OCI-LY3 (cell line): ENCODE data around the gene SBK2.
A peak's percentile ranks its signal among the peaks of the same experiment; 100 is the strongest.

Experiments
- H2AFZ ChIP-seq: fragments of 200-600, 300-600 bp; shearing (Covaris generic); 2 replicates; pipeline ENCODE4 v1.6.0; 2014; ENCODE audit warnings: antibody characterized with exemption, low read depth, low read length
- H3K27ac ChIP-seq: fragments of 200-600, 300-600 bp; sonication (generic); 2 replicates; pipeline ENCODE4 v1.5.1; 2014; ENCODE audit warnings: mild to moderate bottlenecking, low read length, moderate library complexity, mixed read lengths
- H3K27me3 ChIP-seq: fragments of 200-600, 300-600 bp; sonication (generic); 2 replicates; pipeline ENCODE4 v1.6.1; 2014; ENCODE audit warnings: low read depth, low read length, mixed read lengths
- H3K36me3 ChIP-seq: fragments of 200-600, 300-600 bp; sonication (generic); replicated peaks from 2 replicates; pipeline ENCODE3; 2014; ENCODE audit warnings: low read depth, low read length, mixed read lengths
- H3K4me1 ChIP-seq: fragments of 300-600, 200-600 bp; sonication (generic); 2 replicates; pipeline ENCODE4 v1.6.1; 2014; ENCODE audit warnings: low read length, mixed read lengths
- H3K4me2 ChIP-seq: fragments of 200-600, 300-600 bp; sonication (generic); 2 replicates; pipeline ENCODE4 v1.6.1; 2014; ENCODE audit warnings: low read length, mixed read lengths
- H3K4me3 ChIP-seq: fragments of 300-600, 200-600 bp; sonication (generic); 2 replicates; pipeline ENCODE4 v1.5.1; 2014; ENCODE audit warnings: antibody characterized with exemption, mild to moderate bottlenecking, low read length, moderate library complexity
- H3K79me2 ChIP-seq: fragments of 300-600, 200-600 bp; shearing (Covaris generic); 2 replicates; pipeline ENCODE4 v1.6.1; 2014; ENCODE audit warnings: mild to moderate bottlenecking, low read length, mixed read lengths
- H3K9ac ChIP-seq: fragments of 300-600, 200-600 bp; shearing (Covaris generic); 2 replicates; pipeline ENCODE4 v1.6.0; 2014; ENCODE audit warnings: mild to moderate bottlenecking, low read length, moderate library complexity
- H3K9me3 ChIP-seq: fragments of 200-600, 300-600 bp; shearing (Covaris generic); 2 replicates; pipeline ENCODE4 v1.6.1; 2014; ENCODE audit warnings: low read length, mixed read lengths; ENCODE audit not compliant: insufficient read depth
- H4K20me1 ChIP-seq: fragments of 200-600, 300-600 bp; sonication (generic); 2 replicates; pipeline ENCODE4 v1.6.1; 2016; ENCODE audit warnings: low read length, mixed read lengths; ENCODE audit not compliant: insufficient read depth
- EZH2phosphoT487 ChIP-seq: fragments of 200-600 bp; shearing (Covaris generic); IDR thresholded peaks from 2 replicates; pipeline ENCODE4 v1.6.1; 2018; ENCODE audit warnings: antibody characterized with exemption, mixed run types, low read depth
- TF ChIP-seq, protein P1 (sequence below): fragments of 200-600, 300-600 bp; sonication (generic); IDR thresholded peaks from 2 replicates; pipeline ENCODE4 v1.5.1; 2014; ENCODE audit warnings: antibody characterized with exemption, low read length, low read depth

SBK2 gene

DNA sequence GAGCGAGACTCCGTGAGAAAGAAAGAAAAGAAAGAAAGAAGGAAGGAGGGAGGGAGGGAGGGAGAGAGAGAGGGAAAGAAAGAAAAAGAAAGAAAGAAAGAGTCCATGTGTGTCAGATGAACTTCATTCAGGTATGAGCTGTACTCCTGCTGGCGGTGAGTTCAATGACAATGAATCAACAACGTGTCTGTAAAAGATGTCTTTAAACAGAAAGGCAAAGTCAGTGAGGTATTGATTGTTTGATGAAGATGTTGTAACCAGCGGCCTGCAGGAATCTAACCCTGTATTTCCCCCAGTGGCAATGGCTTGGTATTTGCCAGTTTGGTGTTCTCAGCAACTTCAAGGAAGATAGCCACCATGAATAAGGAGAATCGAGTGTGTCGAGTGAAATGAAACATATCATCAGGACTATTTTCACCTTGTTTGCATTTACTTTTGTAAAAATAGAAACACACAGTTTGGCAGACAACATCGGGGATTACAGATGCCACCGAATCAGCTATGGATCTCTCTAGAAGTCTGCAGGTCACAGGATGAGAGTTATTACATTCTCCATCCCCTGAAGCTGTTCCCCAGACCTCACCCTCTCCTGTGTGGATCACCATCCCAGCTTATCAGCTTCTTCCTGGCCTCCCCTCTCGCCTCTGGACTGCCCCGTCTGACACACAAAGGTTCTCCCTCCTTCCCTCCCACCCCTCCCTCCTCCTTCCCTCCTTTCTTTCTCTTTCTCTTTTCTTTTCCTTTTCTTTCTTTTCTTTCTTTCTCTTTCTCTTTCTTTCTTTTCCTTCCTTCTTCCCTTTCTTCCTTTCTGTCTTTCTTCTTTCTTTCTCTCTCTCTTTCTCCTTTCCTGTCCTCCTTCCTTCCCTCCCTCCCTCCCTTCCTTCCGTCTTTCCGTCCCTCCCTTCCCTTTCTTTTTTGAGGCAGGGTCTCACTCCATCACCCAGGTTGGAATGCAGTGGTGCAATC is 16.6 kb upstream of the SBK2 start:
- TF ChIP-seq, protein P1, sequence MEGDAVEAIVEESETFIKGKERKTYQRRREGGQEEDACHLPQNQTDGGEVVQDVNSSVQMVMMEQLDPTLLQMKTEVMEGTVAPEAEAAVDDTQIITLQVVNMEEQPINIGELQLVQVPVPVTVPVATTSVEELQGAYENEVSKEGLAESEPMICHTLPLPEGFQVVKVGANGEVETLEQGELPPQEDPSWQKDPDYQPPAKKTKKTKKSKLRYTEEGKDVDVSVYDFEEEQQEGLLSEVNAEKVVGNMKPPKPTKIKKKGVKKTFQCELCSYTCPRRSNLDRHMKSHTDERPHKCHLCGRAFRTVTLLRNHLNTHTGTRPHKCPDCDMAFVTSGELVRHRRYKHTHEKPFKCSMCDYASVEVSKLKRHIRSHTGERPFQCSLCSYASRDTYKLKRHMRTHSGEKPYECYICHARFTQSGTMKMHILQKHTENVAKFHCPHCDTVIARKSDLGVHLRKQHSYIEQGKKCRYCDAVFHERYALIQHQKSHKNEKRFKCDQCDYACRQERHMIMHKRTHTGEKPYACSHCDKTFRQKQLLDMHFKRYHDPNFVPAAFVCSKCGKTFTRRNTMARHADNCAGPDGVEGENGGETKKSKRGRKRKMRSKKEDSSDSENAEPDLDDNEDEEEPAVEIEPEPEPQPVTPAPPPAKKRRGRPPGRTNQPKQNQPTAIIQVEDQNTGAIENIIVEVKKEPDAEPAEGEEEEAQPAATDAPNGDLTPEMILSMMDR, result no peak
- no peak for TF ChIP-seq EZH2phosphoT487
- Histone ChIP-seq H3K9ac (no peak overlapping the region), H3K4me1 (peaks cover 10% of the 10 kb centered on the region; the same call in 1 of the 2 replicates), H3K4me3 (no peak overlapping the region), H4K20me1 (no peaks in the 10 kb centered on the region), H3K27me3 (peaks cover 10% of the 10 kb centered on the region; the same call in 1 of the 2 replicates), H3K36me3 (no peaks in the 10 kb centered on the region), H3K79me2 (no peaks in the 10 kb centered on the region), H2AFZ (no peak overlapping the region), H3K27ac (no peak overlapping the region), H3K4me2 (no peak overlapping the region), H3K9me3 (no peaks in the 10 kb centered on the region)

DNA sequence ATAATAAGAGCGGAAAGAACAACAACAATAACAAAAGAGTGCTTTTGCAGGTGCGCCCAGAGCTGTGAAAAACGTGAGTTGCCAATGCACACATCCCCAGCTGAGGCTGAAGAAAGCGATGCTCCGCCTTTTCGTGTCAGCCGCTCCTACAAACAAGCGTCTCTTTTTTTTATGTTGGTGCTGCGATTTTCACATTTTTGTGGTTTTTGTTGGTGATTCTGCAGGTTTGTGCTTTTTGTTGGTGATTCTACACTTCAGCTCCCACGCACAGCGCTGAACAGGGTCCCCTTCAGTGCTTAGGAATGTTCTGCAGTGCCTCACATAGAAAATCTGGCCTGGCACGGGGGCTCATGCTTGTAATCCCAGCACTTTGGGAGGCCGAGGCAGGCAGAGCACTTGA is 15.7 kb upstream of the SBK2 start:
- Histone ChIP-seq H3K4me3 (no peak overlapping the region), H4K20me1 (no peaks in the 10 kb centered on the region), H2AFZ (no peak overlapping the region), H3K4me2 (no peak overlapping the region), H3K9me3 (no peaks in the 10 kb centered on the region), H3K9ac (no peak overlapping the region), H3K27me3 (peaks cover 10% of the 10 kb centered on the region; the same call in 1 of the 2 replicates), H3K27ac (no peak overlapping the region), H3K36me3 (no peaks in the 10 kb centered on the region), H3K4me1 (peaks cover 10% of the 10 kb centered on the region; the same call in 1 of the 2 replicates), H3K79me2 (no peaks in the 10 kb centered on the region)
- TF ChIP-seq, protein P1, result no peak
- no peak for TF ChIP-seq EZH2phosphoT487

DNA sequence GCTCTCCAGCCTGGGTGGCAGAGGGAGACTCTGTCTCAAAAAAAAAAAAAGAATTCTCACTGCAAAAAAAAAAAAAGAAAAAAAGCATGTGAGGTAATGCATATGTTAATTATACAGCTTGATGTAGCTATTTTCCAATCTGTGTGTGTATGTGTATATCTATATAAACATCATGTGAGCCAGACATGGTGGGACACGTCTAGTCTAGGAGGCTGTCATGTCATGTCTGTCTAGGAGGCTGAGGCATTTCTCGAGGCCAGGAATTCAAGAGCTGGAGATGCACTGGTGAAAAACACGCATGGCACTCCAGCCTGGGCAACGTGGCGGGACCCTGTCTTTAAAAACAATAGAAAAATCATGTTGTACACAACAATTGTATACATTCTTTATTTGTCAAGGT is 15.3 kb upstream of the SBK2 start:
- no peak for TF ChIP-seq EZH2phosphoT487
- TF ChIP-seq, protein P1, result no peak
- Histone ChIP-seq H3K27ac (no peak overlapping the region), H3K4me3 (no peak overlapping the region), H3K4me1 (peaks cover 10% of the 10 kb centered on the region; the same call in 1 of the 2 replicates), H3K36me3 (no peaks in the 10 kb centered on the region), H3K9me3 (no peaks in the 10 kb centered on the region), H3K27me3 (peaks cover 10% of the 10 kb centered on the region; the same call in 1 of the 2 replicates), H3K79me2 (no peaks in the 10 kb centered on the region), H3K9ac (no peak overlapping the region), H4K20me1 (no peaks in the 10 kb centered on the region), H3K4me2 (no peak overlapping the region), H2AFZ (no peak overlapping the region)

DNA sequence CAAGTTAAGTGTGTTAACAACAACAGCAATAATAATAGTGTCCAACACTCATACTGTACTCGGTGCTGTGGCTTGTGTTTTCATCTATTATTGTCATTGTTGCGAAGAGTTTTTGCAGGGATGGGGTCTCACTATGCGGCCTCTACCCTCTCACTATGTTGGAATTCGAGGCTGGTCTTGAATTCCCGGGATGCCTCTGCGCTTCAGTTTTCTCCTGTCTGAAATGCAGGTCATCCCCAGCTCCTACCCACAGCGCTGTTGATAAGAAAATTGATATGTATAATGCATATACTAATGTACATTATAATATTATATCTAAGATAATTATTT is 13.4 kb upstream of the SBK2 start:
- H3K9ac ChIP-seq, result no peak overlapping the region
- no peaks in the 10 kb centered on the region for H3K79me2 ChIP-seq
- H3K27ac ChIP-seq, result no peak overlapping the region
- H2AFZ ChIP-seq, result peak overlapping the region; percentile 85
- peaks cover 10% of the 10 kb centered on the region; the same call in 1 of the 2 replicates for H3K4me1 ChIP-seq
- peak overlapping the region; percentile 66 for H3K4me2 ChIP-seq
- TF ChIP-seq, protein P1, result no peak
- no peak for TF ChIP-seq EZH2phosphoT487
- peaks cover 10% of the 10 kb centered on the region; the same call in 1 of the 2 replicates for H3K27me3 ChIP-seq
- H3K9me3 ChIP-seq, result no peaks in the 10 kb centered on the region
- no peaks in the 10 kb centered on the region for H3K36me3 ChIP-seq
- no peaks in the 10 kb centered on the region for H4K20me1 ChIP-seq
- peak overlapping the region; percentile 71 for H3K4me3 ChIP-seq
